GM12878 (cell line): Measurements from ENCODE around the gene ZNF469. TPM values are rescaled to one million over a fixed set of nuclear protein-coding genes. Genes with fewer than 3 reads are reported as not detected.
"Not testable (repeated sequence)": the region's sequence is repeated elsewhere in the genome, so short reads cannot be mapped to it uniquely, and the experiment has no call there.

Experiments used
- ATAC-seq: fragments of 200-7000 bp; cut with Tn5 transposase; 3 replicates; pipeline ENCODE4 v1.9.1; 2020; ENCODE audit warnings: mild to moderate bottlenecking, moderate library complexity
- BruUV-seq: library from RNA; stranded (reverse); fragments of 400-500 nt; replicated peaks from 2 replicates; lab custom pipeline; 2021; lab: Mats Ljungman, UMichigan
- CTCF ChIA-PET: fragments of 300-600 bp; sonication (Branson Sonifier 250); formaldehyde crosslinking; extraction: SDS; loops from one replicate; lab custom pipeline; 2021; ENCODE audit warnings: inconsistent platforms; lab: Yijun Ruan, JAX
- POLR2A ChIA-PET: fragments of 350-600 bp; formaldehyde crosslinking; extraction: SDS; loops from one replicate; lab custom pipeline; 2021; ENCODE audit warnings: inconsistent platforms; lab: Charles Lee
- RAD21 ChIA-PET: fragments of 300-600 bp; sonication (Branson Sonifier 250); formaldehyde crosslinking; loops from one replicate; lab custom pipeline; 2023; ENCODE audit warnings: antibody characterized with exemption; ENCODE audit not compliant: unreplicated experiment; lab: Charles Lee
- SMC1A ChIA-PET: fragments of 300-600 bp; sonication (Branson Sonifier 250); formaldehyde crosslinking; loops from one replicate; lab custom pipeline; 2023; ENCODE audit not compliant: unreplicated experiment, uncharacterized antibody; lab: Charles Lee
- DNase-seq: peaks from one replicate; pipeline ENCODE4 v3.0.0-alpha.2; 2011; ENCODE audit warnings: low read depth, low spot score
- FAIRE-seq: peaks from 3 replicates; lab custom pipeline; 2011; peaks lifted over from hg19 to GRCh38; lab: Jason Lieb, UNC
- H2AFZ ChIP-seq: 2 replicates; pipeline ENCODE4 v1.6.0; 2011; ENCODE audit warnings: low read depth, low read length, control low read depth; ENCODE audit not compliant: control insufficient read depth
- H3K27ac ChIP-seq: 2 replicates; pipeline ENCODE4 v1.5.1; 2011; ENCODE audit warnings: control low read depth; ENCODE audit not compliant: control insufficient read depth, insufficient read depth
- H3K27me3 ChIP-seq, 2 experiments: replicated peaks in 1 of 2; 2 replicates each; pipeline versions ENCODE4 v1.6.0 to v1.6.1; 2011; ENCODE audit warnings: low read length in 1 of 2; ENCODE audit not compliant: control insufficient read depth in 2 of 2, insufficient read depth in 2 of 2
- H3K36me3 ChIP-seq, 2 experiments: 2 replicates each; pipeline ENCODE4 v1.5.1; 2011; ENCODE audit warnings: low read length in 1 of 2; ENCODE audit not compliant: control insufficient read depth in 2 of 2, insufficient read depth in 2 of 2
- H3K4me1 ChIP-seq: 2 replicates; pipeline ENCODE4 v1.6.1; 2011; ENCODE audit warnings: mild to moderate bottlenecking, low read length, moderate library complexity, mixed read lengths; ENCODE audit not compliant: control insufficient read depth, insufficient read depth
- H3K4me2 ChIP-seq: 2 replicates; pipeline ENCODE4 v1.6.0; 2011; ENCODE audit warnings: control low read depth; ENCODE audit not compliant: control insufficient read depth, insufficient read depth
- H3K4me3 ChIP-seq: fragments of 200-600 bp; sonication (generic); 2 replicates; pipeline ENCODE4 v1.5.1; 2016
- H3K79me2 ChIP-seq: 2 replicates; pipeline ENCODE4 v1.6.0; 2011; ENCODE audit warnings: low read length; ENCODE audit not compliant: control insufficient read depth, insufficient read depth
- H3K9ac ChIP-seq: 2 replicates; pipeline ENCODE4 v1.8.0; 2011; ENCODE audit warnings: low read length, control low read depth, mixed read lengths; ENCODE audit not compliant: control insufficient read depth, insufficient read depth
- H3K9me3 ChIP-seq: replicated peaks from 3 replicates; pipeline ENCODE4 v1.5.1; 2011; ENCODE audit warnings: mild to moderate bottlenecking, low read length; ENCODE audit not compliant: control insufficient read depth, insufficient read depth
- H4K20me1 ChIP-seq: 2 replicates; pipeline ENCODE4 v1.6.0; 2011; ENCODE audit not compliant: control insufficient read depth, insufficient read depth
- BRCA1 ChIP-seq: IDR thresholded peaks from 2 replicates; pipeline ENCODE4 v1.6.1; 2011; ENCODE audit warnings: low read depth, low read length, improper control_type of control experiment
- NFXL1 ChIP-seq: fragments of 450-650 bp; IDR thresholded peaks from 2 replicates; pipeline ENCODE4 v1.6.1; 2017; ENCODE audit warnings: antibody characterized with exemption, mild to moderate bottlenecking, borderline replicate concordance
- SMARCA5 ChIP-seq: fragments of 450-650 bp; IDR thresholded peaks from 2 replicates; pipeline ENCODE4 v1.6.1; 2017; ENCODE audit warnings: mild to moderate bottlenecking
- USF1 ChIP-seq: IDR thresholded peaks from 2 replicates; pipeline ENCODE4 v1.6.1; 2011; ENCODE audit warnings: borderline replicate concordance, low read depth, mild to moderate bottlenecking, moderate library complexity, mixed read lengths, low read length; ENCODE audit not compliant: insufficient read depth; ENCODE audit errors: extremely low read length
- WGBS: methylation state at CpG from one replicate; pipeline ENCODE4 v1.1.6; 2016; ENCODE audit warnings: low lambda C conversion rate; ENCODE audit not compliant: insufficient replicate concordance, insufficient coverage; ENCODE audit errors: missing lambda C conversion rate; 5-methylcytosine and 5-hydroxymethylcytosine counted together
- in situ Hi-C: fragments of 300-500 bp; cut with MboI; formaldehyde crosslinking; loops from 9 replicates; pipeline ENCODE4 v1.14.3; 2018; ENCODE audit warnings: mixed read lengths
- intact Hi-C: fragments of 100-400 bp; cut with micrococcal nuclease; formaldehyde crosslinking; loops from one replicate; pipeline ENCODE4 v1.14.2; 2022; ENCODE audit not compliant: unreplicated experiment
- polyA plus RNA-seq, 11 experiments: library from polyadenylated mRNA; depleted of rRNA in 4 of 11; unstranded in 6 of 11; stranded (reverse) in 5 of 11; fragments of >200 nt; fragmentation: Nextera tagmentation in 4 of 11; fragmentation: Illumina TruSeq in 1 of 11; extraction: Ambion mirVana in 4 of 11; extraction: Trizol in 1 of 11; gene quantifications; 1 replicate in 1 of 11; 2 replicates in 10 of 11; pipeline versions ENCODE4 v1.2.1 to v1.2.3, GENCODE V29; 2011 to 2016; ENCODE audit warnings: inconsistent platforms in 2 of 11, missing spikeins in 2 of 11, low read depth in 1 of 11
- total RNA-seq, 4 experiments: library from RNA; depleted of rRNA in 3 of 4; stranded (reverse); fragments of >200 nt in 3 of 4; fragmentation: Illumina TruSeq in 1 of 4; extraction: Trizol in 1 of 4; gene quantifications; 2 replicates each; pipeline versions ENCODE4 v1.2.1 to v1.2.3, GENCODE V29; 2013 to 2021

The ZNF469 gene
- total and polyA plus RNA-seq, 10 of the 15 experiments (the other 5 are each of a cell fraction or from before 2014, with no cell fraction given): 0.01 to 0.21 (median 0.04) TPM; not detected in 3

GRCh38 chr16:88410297-88410968 is 27.7 kb downstream of the ZNF469 start:
- WGBS: 57% methylated on average over 26 of the region's 28 CpGs
- POLR2A ChIA-PET, FAIRE-seq: not testable (repeated sequence)

GRCh38 chr16:88411951-88412576 is 29.3 kb downstream of the ZNF469 start:
- ATAC-seq (no peak), FAIRE-seq (no peak), DNase-seq (no peak)
- BruUV-seq: no TSS peak
- Histone ChIP-seq H3K79me2 (no peaks in the 10 kb centered on the region), H3K36me3 (no peaks in the 10 kb centered on the region), H3K4me1 (no peaks in the 10 kb centered on the region), H3K9ac (no peak overlapping the region), H3K9me3 (no peaks in the 10 kb centered on the region), H4K20me1 (no peaks in the 10 kb centered on the region), H3K4me3 (no peak overlapping the region), H3K27me3 (no peaks in the 10 kb centered on the region), H2AFZ (no peak overlapping the region), H3K4me2 (no peak overlapping the region), H3K27ac (no peak overlapping the region)
- ChIA-PET CTCF (no interaction called here), RAD21 (no interaction called here), SMC1A (no interaction called here), POLR2A (no interaction called here)
- intact Hi-C loops: no loop called here
- 64% methylated on average over 13 of the region's 18 CpGs for WGBS
- TF ChIP-seq BRCA1 (no peak), SMARCA5 (peak; percentile 98), NFXL1 (peak; percentile 65; the same call in 1 of the 2 replicates)
- in situ Hi-C loops: no loop called here

More at GRCh38 chr16:88410297-88410968, 27.7 kb downstream of the ZNF469 start:
- BruUV-seq, H3K4me3 ChIP-seq, H3K27me3 ChIP-seq, H2AFZ ChIP-seq, H3K9me3 ChIP-seq, RAD21 ChIA-PET, intact Hi-C loops, H4K20me1 ChIP-seq, DNase-seq, CTCF ChIA-PET, H3K27ac ChIP-seq, H3K4me2 ChIP-seq, SMC1A ChIA-PET, in situ Hi-C loops, ATAC-seq, H3K36me3 ChIP-seq, H3K9ac ChIP-seq, H3K79me2 ChIP-seq, H3K4me1 ChIP-seq: not testable (repeated sequence)
- TF ChIP-seq USF1: peak; percentile 2
